KG1 (cell line): ENCODE measurements around the gene LONP2.
"Not testable (repeated sequence)": the region's sequence is repeated elsewhere in the genome, so short reads cannot be mapped to it uniquely, and the experiment has no call there.

ENCODE experiments used
- DNase-seq: peaks from one replicate; lab custom pipeline; 2025; lab: John Stamatoyannopoulos, UW

LONP2 gene

DNA sequence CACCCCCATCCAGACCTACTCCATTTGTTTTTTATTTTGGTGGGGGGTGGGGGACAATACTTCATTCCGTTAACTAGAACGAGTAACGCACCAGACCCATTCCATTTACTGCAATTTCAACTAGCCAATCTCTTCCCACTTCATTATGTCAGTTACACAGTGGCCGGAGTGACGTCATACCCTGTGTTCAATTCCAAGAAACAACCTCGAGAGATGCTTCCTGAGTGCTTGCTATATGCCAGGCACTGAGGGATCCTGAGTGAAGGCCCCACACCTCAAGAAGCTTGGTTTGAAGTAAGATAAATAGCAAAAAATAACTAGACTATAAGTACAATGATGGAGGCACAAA, 150.2 kb downstream of the LONP2 start:
- DNase-seq: no peak

DNA sequence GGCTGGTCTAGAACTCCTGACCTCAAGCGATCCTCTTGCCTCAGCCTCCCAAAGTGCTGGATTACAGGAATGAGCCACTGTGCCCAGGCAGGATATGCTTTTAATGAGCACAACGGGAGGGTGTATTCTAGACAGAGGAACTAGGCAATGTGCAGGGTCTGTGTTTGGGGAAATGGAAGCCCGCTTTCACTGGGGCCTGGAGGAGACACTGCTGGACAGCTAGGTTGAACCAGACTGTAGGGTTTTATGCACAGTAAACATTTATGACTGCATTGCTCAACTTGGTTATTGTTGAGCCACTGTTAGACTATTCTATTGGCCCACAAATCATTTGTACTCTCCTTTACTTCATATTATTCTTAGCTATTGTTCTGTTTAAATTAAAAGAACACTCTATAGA, 151.3 kb downstream of the LONP2 start:
- DNase-seq: no peak

DNA sequence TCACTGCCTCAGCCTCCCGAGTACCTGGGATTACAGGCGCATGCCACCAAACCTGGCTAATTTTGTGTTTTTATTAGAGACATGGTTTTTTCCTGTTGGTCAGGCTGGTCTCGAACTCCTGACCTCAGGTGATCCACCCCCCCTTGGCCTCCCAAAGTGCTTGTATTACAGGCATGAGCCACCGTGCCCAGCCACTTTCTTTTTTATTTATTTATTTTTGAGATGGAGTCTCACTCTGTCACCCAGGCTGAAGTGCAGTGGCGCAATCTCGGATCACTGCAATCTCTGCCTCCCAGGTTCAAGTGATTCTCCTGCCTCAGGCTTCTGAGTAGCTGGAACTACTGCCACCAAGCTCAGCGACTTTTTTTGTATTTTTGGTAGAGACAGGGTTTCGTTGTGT, 158.4 kb downstream of the LONP2 start:
- not testable (repeated sequence) for DNase-seq

DNA sequence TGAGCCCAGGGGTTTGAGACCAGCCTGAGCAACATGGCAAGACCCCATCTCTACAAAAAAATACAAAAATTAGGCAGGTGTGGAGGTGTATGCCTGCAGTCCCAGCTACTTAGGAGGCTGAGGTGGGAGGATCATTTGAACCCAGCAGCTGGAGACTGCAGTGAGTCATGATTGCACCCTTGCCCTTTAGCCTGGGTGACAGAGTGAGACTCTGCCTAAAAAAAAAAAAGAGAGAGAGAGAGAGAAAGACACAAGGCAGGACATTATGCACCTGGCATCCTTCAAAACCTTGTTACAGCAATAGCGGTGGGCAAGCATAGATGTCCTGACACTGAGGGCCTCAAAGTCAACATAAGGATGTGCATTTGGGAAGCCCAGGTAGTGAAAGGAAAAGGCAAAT, 161.1 kb downstream of the LONP2 start:
- DNase-seq: no peak

DNA sequence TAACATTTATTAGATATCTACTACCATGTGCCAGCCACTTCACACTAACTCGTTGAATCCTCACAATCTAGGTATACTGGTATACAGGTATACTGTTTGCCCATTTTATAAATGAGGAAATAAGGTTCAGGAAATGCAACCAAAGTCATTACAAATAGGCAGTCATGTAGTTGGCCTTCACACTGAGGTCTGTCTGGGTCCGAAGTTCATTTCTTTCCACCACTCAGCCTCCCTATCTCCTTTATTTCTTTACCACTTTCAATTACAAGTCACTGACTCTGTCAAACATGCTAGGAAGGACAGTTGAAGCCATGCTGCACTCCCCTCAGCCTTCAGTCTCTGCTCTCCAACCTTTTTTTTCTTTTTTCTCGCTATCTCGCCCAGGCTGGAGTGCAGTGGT, 161.8 kb downstream of the LONP2 start:
- no peak for DNase-seq
